Measurements from ENCODE around the gene PLEKHA3. TPM values are rescaled to one million over a fixed set of nuclear protein-coding genes. Genes with fewer than 3 reads are reported as not detected.
A peak's percentile ranks its signal among the peaks of the same experiment; 100 is the strongest.

PLEKHA3 gene
- 10 to 100 TPM; 22.3 to 23.1 TPM for total RNA-seq

GRCh38 chr2:178480227-178481181 lies at the start of gene PLEKHA3:
PLEKHA3 (plus strand) TSS chr2:178480457; CDS start chr2:178480870, 413 bp downstream.
- POLR2A ChIA-PET = interaction anchor here (0.7 to 1.4 kb wide), 3 partner anchors 29 to 67 kb away, joined by 3 to 4 read pairs (median 4); partner anchors contain the start of genes PJVK and PRKRA
- Mint-ChIP-seq H3K27ac (peak within 1 kb of the TSS; percentile 99), H3K36me3 (ENCODE audit: low read depth) (peaks cover 12% of the 10 kb centered on the region), H3K4me1 (ENCODE audit: low read depth) (peaks cover 42% of the 10 kb centered on the region), H3K27me3 (ENCODE audit: low read depth) (no peaks in the 10 kb centered on the region), H3K4me3 (peak within 1 kb of the TSS; percentile 98), H3K9me3 (ENCODE audit: insufficient read depth) (no peaks in the 10 kb centered on the region)
- CTCF ChIA-PET = interaction anchor here (1.0 to 4.1 kb wide), 6 partner anchors 16 to 67 kb away, joined by 3 to 33 read pairs (median 4); no protein-coding TSS in a partner anchor
- peak; percentile 77 for ATAC-seq
- peak; percentile 81 for DNase-seq

GRCh38 chr2:178436662-178437061 lies 43.6 kb upstream of the PLEKHA3 start:
- H3K4me3 Mint-ChIP-seq = no peak overlapping the region
- H3K9me3 Mint-ChIP-seq (ENCODE audit: insufficient read depth) = no peaks in the 10 kb centered on the region
- CTCF ChIA-PET = no interaction called here
- ATAC-seq (no peak), DNase-seq (no peak)
- POLR2A ChIA-PET = no interaction called here
- H3K27ac Mint-ChIP-seq = no peak overlapping the region
- H3K27me3 Mint-ChIP-seq (ENCODE audit: low read depth) = no peaks in the 10 kb centered on the region
- H3K4me1 Mint-ChIP-seq (ENCODE audit: low read depth) = no peaks in the 10 kb centered on the region
- peaks cover 47% of the 10 kb centered on the region for H3K36me3 Mint-ChIP-seq (ENCODE audit: low read depth)

- DNase-seq = no peak
- Mint-ChIP-seq H3K27me3 (ENCODE audit: low read depth) (no peaks in the 10 kb centered on the region), H3K9me3 (ENCODE audit: insufficient read depth) (no peaks in the 10 kb centered on the region), H3K27ac (no peak overlapping the region), H3K4me1 (ENCODE audit: low read depth) (no peaks in the 10 kb centered on the region), H3K4me3 (no peak overlapping the region), H3K36me3 (ENCODE audit: low read depth) (peaks cover 45% of the 10 kb centered on the region)
- no peak for ATAC-seq
- CTCF ChIA-PET = interaction anchor here (1.5 to 11.1 kb wide), 2 partner anchors 27 to 44 kb away, joined by 4 to 83 read pairs; no protein-coding TSS in a partner anchor
- POLR2A ChIA-PET = interaction anchor here (2.0 kb wide), 1 partner anchor 9 kb away, joined by 8 read pairs; the partner anchor contains the start of genes PJVK and PRKRA
These were observed 38.8 kb upstream of the PLEKHA3 start for GRCh38 chr2:178441426-178441825.

- DNase-seq = no peak
- POLR2A ChIA-PET = interaction anchor here (1.0 to 3.5 kb wide), 3 partner anchors 28 to 35 kb away, joined by 3 to 32 read pairs (median 5); no protein-coding TSS in a partner anchor
These were observed 31.1 kb upstream of the PLEKHA3 start for GRCh38 chr2:178448968-178449661.

GRCh38 chr2:178449700-178450523 lies 30.3 kb upstream of the PLEKHA3 start:
- H3K4me1 Mint-ChIP-seq (ENCODE audit: low read depth) = peaks cover 30% of the 10 kb centered on the region

More at GRCh38 chr2:178448968-178449661, 31.1 kb upstream of the PLEKHA3 start:
- peak overlapping the region; percentile 43 for H3K27ac Mint-ChIP-seq
- H3K4me3 Mint-ChIP-seq = peak overlapping the region; percentile 88
- peaks cover 30% of the 10 kb centered on the region for H3K4me1 Mint-ChIP-seq (ENCODE audit: low read depth)
- peaks cover 37% of the 10 kb centered on the region for H3K36me3 Mint-ChIP-seq (ENCODE audit: low read depth)
- CTCF ChIA-PET = interaction anchor here (1.0 to 11.1 kb wide), 6 partner anchors 23 to 55 kb away, joined by 4 to 83 read pairs (median 8); partner anchors contain the start of gene PLEKHA3
- no peaks in the 10 kb centered on the region for H3K27me3 Mint-ChIP-seq (ENCODE audit: low read depth)
- ATAC-seq = no peak
- H3K9me3 Mint-ChIP-seq (ENCODE audit: insufficient read depth) = no peaks in the 10 kb centered on the region

GRCh38 chr2:178450524-178450773 lies 29.8 kb upstream of the PLEKHA3 start:
- peaks cover 28% of the 10 kb centered on the region for H3K36me3 Mint-ChIP-seq (ENCODE audit: low read depth)
- H3K4me1 Mint-ChIP-seq (ENCODE audit: low read depth) = peaks cover 30% of the 10 kb centered on the region
- DNase-seq (peak; percentile 79), ATAC-seq (peak; percentile 58)
- ChIA-PET CTCF (interaction anchor here (0.9 to 11.1 kb wide), 10 partner anchors 22 to 73 kb away, joined by 3 to 83 read pairs (median 5); partner anchors contain the start of gene PLEKHA3), POLR2A (interaction anchor here (0.9 to 3.5 kb wide), 9 partner anchors 9 to 52 kb away, joined by 3 to 32 read pairs (median 4); no protein-coding TSS in a partner anchor)
- H3K9me3 Mint-ChIP-seq (ENCODE audit: insufficient read depth) = no peaks in the 10 kb centered on the region
- peak overlapping the region; percentile 93 for H3K27ac Mint-ChIP-seq
- H3K4me3 Mint-ChIP-seq = peak overlapping the region; percentile 88
- peaks cover 3% of the 10 kb centered on the region for H3K27me3 Mint-ChIP-seq (ENCODE audit: low read depth)

More at GRCh38 chr2:178449700-178450523, 30.3 kb upstream of the PLEKHA3 start:
- Mint-ChIP-seq H3K36me3 (ENCODE audit: low read depth) (peaks cover 33% of the 10 kb centered on the region), H3K27ac (peak overlapping the region; percentile 93), H3K27me3 (ENCODE audit: low read depth) (peaks cover under 1% of the 10 kb centered on the region), H3K9me3 (ENCODE audit: insufficient read depth) (no peaks in the 10 kb centered on the region), H3K4me3 (peak overlapping the region; percentile 88)
- ChIA-PET POLR2A (interaction anchor here (1.0 to 3.5 kb wide), 6 partner anchors 9 to 52 kb away, joined by 3 to 32 read pairs (median 6); no protein-coding TSS in a partner anchor), CTCF (interaction anchor here (1.0 to 11.1 kb wide), 7 partner anchors 22 to 74 kb away, joined by 4 to 83 read pairs (median 5); partner anchors contain the start of gene PLEKHA3)
- no peak for ATAC-seq
- no peak for DNase-seq

GRCh38 chr2:178450774-178451525 lies 29.3 kb upstream of the PLEKHA3 start, which contains the start of the genes PJVK and PRKRA:
PJVK (plus strand) TSS chr2:178451378; CDS start chr2:178453410, 2,032 bp downstream.
PRKRA (minus strand) TSS chr2:178451175; CDS start chr2:178451030, 145 bp downstream.
- H3K9me3 Mint-ChIP-seq (ENCODE audit: insufficient read depth) = no peaks in the 10 kb centered on the region
- peak within 1 kb of the TSS; percentile 93 for H3K27ac Mint-ChIP-seq
- POLR2A ChIA-PET = interaction anchor here (0.6 to 3.5 kb wide), 11 partner anchors 10 to 1187 kb away, joined by 3 to 32 read pairs (median 3); partner anchors contain the start of genes FKBP7 and NFE2L2
- CTCF ChIA-PET = interaction anchor here (0.8 to 11.1 kb wide), 9 partner anchors 18 to 73 kb away, joined by 3 to 83 read pairs (median 5); no protein-coding TSS in a partner anchor
- peaks cover 30% of the 10 kb centered on the region for H3K4me1 Mint-ChIP-seq (ENCODE audit: low read depth)
- peak within 1 kb of the TSS; percentile 88 for H3K4me3 Mint-ChIP-seq
- peak; percentile 92 for ATAC-seq
- peaks cover 3% of the 10 kb centered on the region for H3K27me3 Mint-ChIP-seq (ENCODE audit: low read depth)
- H3K36me3 Mint-ChIP-seq (ENCODE audit: low read depth) = peaks cover 25% of the 10 kb centered on the region
- DNase-seq = peak; percentile 96

GRCh38 chr2:178452334-178452733 lies 27.9 kb upstream of the PLEKHA3 start:
- Mint-ChIP-seq H3K4me1 (ENCODE audit: low read depth) (peaks cover 30% of the 10 kb centered on the region), H3K36me3 (ENCODE audit: low read depth) (peaks cover 17% of the 10 kb centered on the region), H3K4me3 (peak overlapping the region; percentile 40), H3K27me3 (ENCODE audit: low read depth) (peaks cover 3% of the 10 kb centered on the region), H3K9me3 (ENCODE audit: insufficient read depth) (no peaks in the 10 kb centered on the region), H3K27ac (no peak overlapping the region)
- no peak for ATAC-seq
- DNase-seq = no peak
- CTCF ChIA-PET = interaction anchor here (1.1 kb wide), 1 partner anchor 35 kb away, joined by 3 read pairs; no protein-coding TSS in a partner anchor
- POLR2A ChIA-PET = no interaction called here

- Mint-ChIP-seq H3K4me3 (no peak overlapping the region), H3K27ac (no peak overlapping the region), H3K9me3 (ENCODE audit: insufficient read depth) (no peaks in the 10 kb centered on the region), H3K27me3 (ENCODE audit: low read depth) (peaks cover 3% of the 10 kb centered on the region), H3K4me1 (ENCODE audit: low read depth) (peaks cover 29% of the 10 kb centered on the region), H3K36me3 (ENCODE audit: low read depth) (peaks cover 14% of the 10 kb centered on the region)
- ATAC-seq (no peak), DNase-seq (no peak)
- CTCF ChIA-PET = interaction anchor here (1.1 kb wide), 1 partner anchor 36 kb away, joined by 3 read pairs; no protein-coding TSS in a partner anchor
- POLR2A ChIA-PET = no interaction called here
These were observed 27.4 kb upstream of the PLEKHA3 start for GRCh38 chr2:178452870-178453269.

GRCh38 chr2:178455947-178456346 lies 24.3 kb upstream of the PLEKHA3 start:
- DNase-seq (no peak), ATAC-seq (no peak)
- Mint-ChIP-seq H3K9me3 (ENCODE audit: insufficient read depth) (no peaks in the 10 kb centered on the region), H3K4me3 (no peak overlapping the region), H3K27me3 (ENCODE audit: low read depth) (peaks cover 3% of the 10 kb centered on the region), H3K4me1 (ENCODE audit: low read depth) (peaks cover 9% of the 10 kb centered on the region), H3K36me3 (ENCODE audit: low read depth) (no peaks in the 10 kb centered on the region), H3K27ac (no peak overlapping the region)
- CTCF ChIA-PET = no interaction called here
- POLR2A ChIA-PET = no interaction called here
